Mammary epithelial cell (primary cell): ENCODE measurements around the gene TRPT1.

ENCODE experiments used
- CTCF ChIP-seq, 2 donors: IDR thresholded peaks in 1 of 2; conservative IDR thresholded peaks in 1 of 2; 2 replicates each; pipeline ENCODE4 v1.5.1; 2011 to 2012; ENCODE audit warnings: inconsistent platforms in 2 of 2, low read length in 2 of 2, mild to moderate bottlenecking in 2 of 2, control low read depth in 1 of 2, low read depth in 1 of 2; ENCODE audit not compliant: insufficient read depth in 1 of 2; ENCODE audit errors: extremely low read depth in 1 of 2
- EZH2 ChIP-seq: IDR thresholded peaks from 2 replicates; pipeline ENCODE4 v1.6.1; 2012; ENCODE audit warnings: low read length, inconsistent platforms, borderline replicate concordance

GRCh38 chr11:64178203-64178602 lies 47.8 kb downstream of the TRPT1 start:
- TF ChIP-seq CTCF (conservative IDR thresholded peaks at IDR 0.05 in 1 of 2, IDR thresholded peaks at IDR 0.05 in 1 of 2; ENCODE audit: extremely low read depth in 1 of 2, insufficient read depth in 1 of 2, low read depth in 1 of 2, low read length in 2 of 2) (no peak), EZH2 (no peak)
